Peyer's patch (tissue), 4 donors: Measurements from ENCODE around the gene CPT1B.

Experiments
- CTCF ChIP-seq, 6 experiments: fragments of 450-650 bp in 4 of 6; fragments of 200-600 bp in 2 of 6; sonication (generic) in 1 of 6; IDR thresholded peaks; one replicate each; pipeline ENCODE4 v1.5.1; 2017 to 2019; ENCODE audit warnings: antibody characterized with exemption in 6 of 6, mild to moderate bottlenecking in 3 of 6, moderate library complexity in 1 of 6
- POLR2A ChIP-seq, 2 donors: fragments of 450-650 bp; IDR thresholded peaks; one replicate each; pipeline ENCODE4 v1.5.1; 2017; ENCODE audit warnings: antibody characterized with exemption in 2 of 2, mild to moderate bottlenecking in 2 of 2, moderate library complexity in 2 of 2

GRCh38 chr22:50603511-50604255 lies 25.5 kb upstream of the CPT1B start:
- TF ChIP-seq CTCF (IDR thresholded peaks at IDR 0.05) (no peak), POLR2A (IDR thresholded peaks at IDR 0.05) (no peak)
